Breast epithelium (tissue), 3 donors: ENCODE data around the gene CDK19.

ENCODE experiments used
- POLR2A ChIP-seq: fragments of 450-650 bp; IDR thresholded peaks from one replicate; pipeline ENCODE4 v1.6.1; 2016; ENCODE audit warnings: antibody characterized with exemption, mild to moderate bottlenecking, moderate library complexity
- POLR2AphosphoS5 ChIP-seq, 3 donors: sonication (generic); formaldehyde crosslinking; IDR thresholded peaks; one replicate each; pipeline ENCODE4 v1.6.1; 2017; ENCODE audit warnings: antibody characterized with exemption in 3 of 3
- TF ChIP-seq, protein P1 (sequence below), 3 donors: fragments of 450-650 bp; IDR thresholded peaks; one replicate each; pipeline ENCODE4 v1.5.1; 2016 to 2017; ENCODE audit warnings: antibody characterized with exemption in 3 of 3, mild to moderate bottlenecking in 3 of 3, moderate library complexity in 3 of 3

DNA sequence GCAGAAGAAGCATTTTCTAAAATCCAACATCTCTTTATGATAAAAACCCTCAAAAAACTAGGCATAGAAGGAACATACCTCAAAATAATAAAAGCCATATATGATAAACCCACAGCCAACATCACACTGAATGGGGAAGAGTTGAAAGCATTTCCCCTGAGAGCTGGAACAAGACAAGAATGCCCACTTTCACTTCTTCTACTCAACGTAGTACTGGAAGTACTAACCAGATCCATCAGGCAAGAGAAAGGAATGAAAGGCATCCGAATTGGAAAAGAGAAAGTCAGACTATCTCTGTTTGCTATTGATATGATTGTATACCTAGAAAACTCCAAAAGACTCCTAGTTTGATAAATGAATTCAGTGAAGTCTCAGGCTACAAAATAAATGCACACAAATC, 7.9 kb upstream of the CDK19 start:
- TF ChIP-seq, protein P1, sequence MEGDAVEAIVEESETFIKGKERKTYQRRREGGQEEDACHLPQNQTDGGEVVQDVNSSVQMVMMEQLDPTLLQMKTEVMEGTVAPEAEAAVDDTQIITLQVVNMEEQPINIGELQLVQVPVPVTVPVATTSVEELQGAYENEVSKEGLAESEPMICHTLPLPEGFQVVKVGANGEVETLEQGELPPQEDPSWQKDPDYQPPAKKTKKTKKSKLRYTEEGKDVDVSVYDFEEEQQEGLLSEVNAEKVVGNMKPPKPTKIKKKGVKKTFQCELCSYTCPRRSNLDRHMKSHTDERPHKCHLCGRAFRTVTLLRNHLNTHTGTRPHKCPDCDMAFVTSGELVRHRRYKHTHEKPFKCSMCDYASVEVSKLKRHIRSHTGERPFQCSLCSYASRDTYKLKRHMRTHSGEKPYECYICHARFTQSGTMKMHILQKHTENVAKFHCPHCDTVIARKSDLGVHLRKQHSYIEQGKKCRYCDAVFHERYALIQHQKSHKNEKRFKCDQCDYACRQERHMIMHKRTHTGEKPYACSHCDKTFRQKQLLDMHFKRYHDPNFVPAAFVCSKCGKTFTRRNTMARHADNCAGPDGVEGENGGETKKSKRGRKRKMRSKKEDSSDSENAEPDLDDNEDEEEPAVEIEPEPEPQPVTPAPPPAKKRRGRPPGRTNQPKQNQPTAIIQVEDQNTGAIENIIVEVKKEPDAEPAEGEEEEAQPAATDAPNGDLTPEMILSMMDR (IDR thresholded peaks at IDR 0.05) = no peak
- TF ChIP-seq POLR2AphosphoS5 (IDR thresholded peaks at IDR 0.05) (no peak), POLR2A (no peak)
